HG02759 (cell line): ENCODE results near the gene SYTL1.
"Not testable (repeated sequence)": the region's sequence is repeated elsewhere in the genome, so short reads cannot be mapped to it uniquely, and the experiment has no call there.

ENCODE experiments used
- ATAC-seq: cut with Tn5 transposase; IDR thresholded peaks from one replicate; pipeline ENCODE4 v1.9.1; 2021; ENCODE audit warnings: mild to moderate bottlenecking, moderate library complexity; ENCODE audit not compliant: unreplicated experiment

SYTL1 gene

GRCh38 chr1:27381969-27382762 is 40.3 kb downstream of the SYTL1 start:
- ATAC-seq = no peak

GRCh38 chr1:27383039-27383605 is 41.3 kb downstream of the SYTL1 start, which contains the start of gene CD164L2:
TSS of gene CD164L2 (minus strand) at chr1:27383333. CDS start at chr1:27383239, 94 bp downstream.
- no peak for ATAC-seq

GRCh38 chr1:27383661-27384060 is 41.8 kb downstream of the SYTL1 start:
- ATAC-seq = no peak

DNA sequence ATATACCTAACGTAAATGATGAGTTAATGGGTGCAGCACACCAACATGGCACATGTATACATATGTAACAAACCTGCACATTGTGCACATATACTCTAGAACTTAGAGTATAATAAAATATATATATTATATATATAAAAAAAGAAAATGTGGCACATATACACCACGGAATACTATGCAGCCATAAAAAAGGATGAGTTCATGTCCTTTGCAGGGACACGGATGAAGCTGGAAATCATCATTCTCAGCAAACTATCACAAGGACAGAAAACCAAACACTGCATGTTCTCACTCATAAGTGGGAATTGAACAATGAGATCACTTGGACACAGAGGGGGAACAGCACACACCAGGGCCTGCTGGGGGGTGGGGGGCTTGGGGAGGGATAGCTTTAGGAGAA is 43.0 kb downstream of the SYTL1 start:
- not testable (repeated sequence) for ATAC-seq

GRCh38 chr1:27388337-27389005 is 46.6 kb downstream of the SYTL1 start:
- ATAC-seq = no peak

GRCh38 chr1:27391511-27392095 is 49.8 kb downstream of the SYTL1 start:
- ATAC-seq = no peak

- ATAC-seq = peak; percentile 85
Measured at GRCh38 chr1:27392096-27392777, 50.4 kb downstream of the SYTL1 start, which contains the start of gene GPR3. TSS of gene GPR3 (plus strand) at chr1:27392622. CDS start at chr1:27393799, 1,177 bp downstream.

DNA sequence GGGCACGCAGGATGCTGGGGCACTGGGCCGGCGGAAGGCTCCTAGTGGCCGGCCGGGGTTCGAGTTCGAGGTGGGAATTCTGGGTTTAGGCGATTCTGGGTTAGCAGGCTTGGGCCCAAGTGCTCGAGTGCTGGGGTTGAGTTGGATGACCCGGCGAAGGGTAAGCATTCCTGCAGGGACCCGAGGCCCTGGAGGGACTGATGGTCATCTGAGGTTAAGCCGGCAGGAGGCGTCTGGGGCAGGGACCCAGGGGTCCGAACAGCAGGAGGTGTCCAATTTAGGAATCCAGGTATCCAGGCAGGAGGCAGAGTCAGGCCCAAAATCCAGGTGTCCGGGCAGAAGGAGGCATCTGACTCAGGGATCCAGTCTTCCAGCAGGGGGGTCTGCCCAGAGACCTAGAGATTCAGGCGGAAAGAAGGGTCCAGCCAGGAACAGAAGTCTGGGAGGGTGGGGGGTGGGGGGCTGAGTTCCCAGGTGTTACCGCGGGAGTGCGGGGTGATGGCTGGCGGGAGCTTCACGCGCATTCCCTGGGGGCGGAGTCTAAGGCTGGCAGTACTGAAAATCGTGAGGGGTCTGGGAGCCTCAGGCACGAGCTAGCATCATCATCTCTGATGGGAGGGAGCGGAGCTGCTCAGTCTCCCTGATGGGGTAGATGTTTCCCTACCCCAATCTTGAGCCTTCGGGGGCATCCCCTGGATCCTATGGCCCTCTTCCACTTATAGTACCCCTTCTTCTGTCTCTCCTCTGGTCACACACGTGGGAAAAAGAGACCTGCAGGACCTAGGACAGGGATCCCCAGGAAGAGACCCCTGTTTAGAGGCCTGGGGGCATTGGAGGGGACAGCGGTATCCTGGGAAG is 51.2 kb downstream of the SYTL1 start:
- ATAC-seq = no peak

GRCh38 chr1:27393641-27394281 is 51.9 kb downstream of the SYTL1 start:
- no peak for ATAC-seq

DNA sequence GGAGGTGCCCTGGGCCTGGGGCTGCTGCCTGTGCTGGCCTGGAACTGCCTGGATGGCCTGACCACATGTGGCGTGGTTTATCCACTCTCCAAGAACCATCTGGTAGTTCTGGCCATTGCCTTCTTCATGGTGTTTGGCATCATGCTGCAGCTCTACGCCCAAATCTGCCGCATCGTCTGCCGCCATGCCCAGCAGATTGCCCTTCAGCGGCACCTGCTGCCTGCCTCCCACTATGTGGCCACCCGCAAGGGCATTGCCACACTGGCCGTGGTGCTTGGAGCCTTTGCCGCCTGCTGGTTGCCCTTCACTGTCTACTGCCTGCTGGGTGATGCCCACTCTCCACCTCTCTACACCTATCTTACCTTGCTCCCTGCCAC is 52.4 kb downstream of the SYTL1 start:
- no peak for ATAC-seq

- no peak for ATAC-seq
Measured at GRCh38 chr1:27394925-27395324, 53.1 kb downstream of the SYTL1 start.

GRCh38 chr1:27395441-27396195 is 53.8 kb downstream of the SYTL1 start:
- no peak for ATAC-seq

DNA sequence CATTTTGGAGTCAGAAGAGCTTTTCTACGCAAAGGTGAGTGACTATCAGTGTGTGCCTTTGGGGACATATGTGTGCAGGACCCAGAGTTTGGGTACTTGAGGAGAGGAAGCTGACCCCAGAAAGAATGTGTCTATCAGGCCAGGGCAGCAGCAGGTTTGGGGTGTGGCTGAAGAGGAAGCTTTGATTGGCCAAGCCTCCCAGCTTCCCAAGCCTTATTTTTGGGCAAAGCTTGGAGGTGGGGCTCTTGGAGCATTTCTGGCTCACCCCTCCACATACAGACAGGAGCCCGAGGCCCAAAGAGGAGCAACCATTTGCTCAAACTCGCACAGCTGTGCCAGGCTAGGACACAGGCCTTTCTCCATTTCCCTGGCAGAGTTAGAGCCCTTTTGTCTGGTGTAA is 55.3 kb downstream of the SYTL1 start:
- ATAC-seq = no peak

- no peak for ATAC-seq
Measured at GRCh38 chr1:27397749-27398148, 55.9 kb downstream of the SYTL1 start.

DNA sequence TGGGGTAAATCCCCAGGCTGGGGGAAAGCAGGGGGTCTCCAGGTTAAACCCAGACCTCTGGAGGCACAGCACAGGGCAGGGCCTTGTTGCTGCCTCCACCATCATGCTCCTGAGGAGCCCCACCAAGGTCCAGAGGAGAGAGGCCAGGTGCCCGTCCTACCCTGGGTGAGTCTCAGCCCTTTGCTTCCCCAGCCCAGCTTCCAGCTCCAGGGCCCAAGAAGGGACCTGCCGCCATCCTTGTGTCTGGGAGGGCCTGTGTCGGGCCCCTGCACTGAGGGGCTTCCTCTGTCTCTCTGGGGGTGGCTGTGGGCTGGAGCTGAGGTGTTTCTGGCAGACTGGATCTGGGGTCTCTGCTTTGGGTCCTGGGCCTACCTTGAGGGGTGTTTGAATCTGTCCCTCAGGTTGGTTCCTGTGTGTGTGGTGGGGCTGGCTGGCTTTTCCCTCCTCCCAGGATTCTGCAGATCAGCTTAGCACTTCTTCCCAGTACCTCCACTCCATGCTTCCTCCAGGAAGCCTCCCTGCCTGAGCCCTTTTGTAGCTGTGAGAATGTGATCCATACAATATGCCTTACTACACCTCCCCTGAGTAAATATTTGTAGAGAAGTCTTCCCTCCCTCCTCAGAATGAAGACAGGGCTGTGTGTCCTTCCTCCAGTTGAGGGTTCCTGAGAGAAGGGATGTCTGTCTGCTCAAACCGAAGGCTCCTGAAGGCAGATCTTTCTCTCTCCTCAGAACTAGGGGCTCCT is 56.8 kb downstream of the SYTL1 start:
- no peak for ATAC-seq

DNA sequence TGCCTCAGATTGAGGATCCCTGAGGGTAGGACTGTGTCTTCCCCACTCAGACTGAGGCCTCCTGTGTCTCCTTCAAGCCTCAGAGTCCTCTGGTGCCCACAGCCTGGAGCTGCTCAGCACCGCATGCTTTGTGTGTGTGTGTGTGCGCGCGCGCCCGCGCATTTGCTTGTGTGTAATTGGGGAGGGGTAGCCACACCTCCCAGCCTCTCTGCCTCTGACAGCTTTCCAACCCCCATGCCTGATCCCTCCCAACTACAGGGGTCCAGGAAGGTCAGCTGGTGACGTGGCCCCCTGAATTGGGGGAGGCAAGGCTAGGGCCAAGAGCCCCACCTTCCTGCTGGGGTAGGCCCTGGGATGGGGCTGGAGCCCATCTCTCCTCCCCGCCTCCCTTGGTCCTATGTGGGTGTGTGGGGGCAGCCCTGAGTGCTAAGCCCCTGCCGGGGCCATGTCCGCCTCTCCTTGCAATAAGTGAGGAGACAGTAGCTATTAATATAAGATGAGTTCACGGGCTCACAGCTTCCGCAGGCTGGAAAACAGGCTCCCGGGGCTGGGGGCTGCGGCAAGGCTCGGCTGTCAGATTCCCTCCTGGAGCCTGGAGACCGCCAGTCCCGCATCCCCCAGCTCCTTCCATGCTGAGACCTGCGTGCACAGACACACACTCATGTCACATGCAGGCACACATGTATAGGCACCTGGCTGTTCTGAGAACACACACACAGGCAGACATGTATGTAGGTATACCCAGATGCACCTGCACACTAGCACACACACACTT is 57.6 kb downstream of the SYTL1 start:
- ATAC-seq = no peak
